GM18870 (cell line): ENCODE results near the gene CHRNE.

ENCODE experiments used
- ATAC-seq: cut with Tn5 transposase; IDR thresholded peaks from one replicate; pipeline ENCODE4 v1.9.1; 2021; ENCODE audit warnings: moderate library complexity; ENCODE audit not compliant: unreplicated experiment

The CHRNE gene

GRCh38 chr17:4903051-4903818, at the start of gene CHRNE:
Gene CHRNE, minus strand, starts transcription at chr17:4903098. Its CDS starts 35 bp downstream, at chr17:4903063.
- no peak for ATAC-seq

- ATAC-seq, result no peak
These were observed 48.6 kb upstream of the CHRNE start for GRCh38 chr17:4951486-4951885.

- no peak for ATAC-seq
These were observed 47.9 kb upstream of the CHRNE start, which contains the start of gene ENO3 for GRCh38 chr17:4950746-4951204. Gene ENO3, plus strand, starts transcription at chr17:4951119. Its CDS starts 711 bp downstream, at chr17:4951830.

- ATAC-seq, result no peak
These were observed 47.3 kb upstream of the CHRNE start for GRCh38 chr17:4950075-4950745.

- no peak for ATAC-seq
These were observed 46.6 kb upstream of the CHRNE start for GRCh38 chr17:4949321-4950074.

GRCh38 chr17:4948931-4949320, 46.0 kb upstream of the CHRNE start:
- ATAC-seq, result no peak

GRCh38 chr17:4948166-4948930, 45.5 kb upstream of the CHRNE start, which contains the start of gene PFN1:
Gene PFN1, minus strand, starts transcription at chr17:4948530. Its CDS starts 136 bp downstream, at chr17:4948394.
- ATAC-seq, result no peak

GRCh38 chr17:4947411-4948165, 44.7 kb upstream of the CHRNE start:
- no peak for ATAC-seq

- no peak for ATAC-seq
These were observed 44.1 kb upstream of the CHRNE start for GRCh38 chr17:4947010-4947410.

- no peak for ATAC-seq
These were observed 43.5 kb upstream of the CHRNE start for GRCh38 chr17:4946312-4946976.

GRCh38 chr17:4945944-4946280, 43.0 kb upstream of the CHRNE start:
- ATAC-seq, result no peak

- peak; percentile 36 for ATAC-seq
These were observed 42.5 kb upstream of the CHRNE start for GRCh38 chr17:4945176-4945943.

- no peak for ATAC-seq
These were observed 41.8 kb upstream of the CHRNE start for GRCh38 chr17:4944554-4945175.

- no peak for ATAC-seq
These were observed 41.3 kb upstream of the CHRNE start for GRCh38 chr17:4944163-4944553.

GRCh38 chr17:4942760-4943508, 40.0 kb upstream of the CHRNE start:
- no peak for ATAC-seq

- ATAC-seq, result no peak
These were observed 38.4 kb upstream of the CHRNE start for GRCh38 chr17:4941319-4941610.

- ATAC-seq, result no peak
These were observed 37.8 kb upstream of the CHRNE start for GRCh38 chr17:4940555-4941318.
